ENCODE data around the gene GLS. TPM values are rescaled to one million over a fixed set of nuclear protein-coding genes. Genes with fewer than 3 reads are reported as not detected.

GLS gene
- total RNA-seq, 3 donors from 2014 or later (not counting 1 experiment from before 2014, with no cell fraction given): 279 to 322 (median 285) TPM

DNA sequence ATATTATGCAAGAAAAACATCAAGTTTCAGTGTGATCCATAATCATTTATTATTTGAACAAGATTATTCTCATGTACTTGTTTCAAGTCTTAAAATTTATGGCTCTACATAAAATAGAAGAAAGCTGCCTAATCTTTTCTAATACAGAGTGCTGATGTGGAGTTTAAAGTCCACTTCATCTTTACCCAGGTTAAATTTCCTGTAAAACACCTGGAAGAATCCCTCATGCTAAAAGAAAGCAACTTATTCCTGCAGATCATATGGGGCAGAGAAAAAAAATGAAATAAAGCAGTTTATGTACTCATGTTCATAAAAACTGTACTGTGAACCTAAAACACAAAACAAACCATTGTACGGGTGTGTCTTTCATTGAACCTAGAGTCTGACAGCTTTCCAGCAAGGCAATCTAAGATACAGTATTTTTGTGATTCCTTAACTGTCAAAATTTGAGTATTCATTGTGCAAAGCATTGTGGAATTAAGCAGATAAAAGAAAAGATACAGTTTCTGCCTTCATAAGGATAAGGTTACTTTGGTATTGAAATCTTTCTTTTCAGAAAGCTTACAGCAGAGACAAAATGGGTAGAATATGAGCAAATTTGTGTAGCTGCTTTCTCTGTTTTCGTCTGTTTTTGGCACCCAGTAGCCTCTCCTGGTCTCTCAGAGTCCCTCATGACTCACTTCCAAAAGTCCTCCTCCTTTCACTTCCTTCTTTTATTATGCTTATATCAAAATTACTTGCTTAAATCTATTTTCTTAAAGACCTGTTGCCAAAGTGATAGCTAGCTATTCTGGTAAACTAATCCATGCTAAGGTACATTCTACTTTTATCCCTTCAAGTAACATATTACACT, 26.9 kb upstream of the GLS start:
- H3K9me3 Mint-ChIP-seq: no peaks in the 10 kb centered on the region
- intact Hi-C loops (cut with micrococcal nuclease): no loop called here
- no peaks in the 10 kb centered on the region for H3K36me3 Mint-ChIP-seq
- H3K4me3 Mint-ChIP-seq: no peak overlapping the region
- Histone ChIP-seq H3K27me3 (ENCODE audit: control insufficient read depth, insufficient read depth, low read length) (no peaks in the 10 kb centered on the region), H3K36me3 (ENCODE audit: control insufficient read depth, insufficient read depth, low read length) (peaks cover 3% of the 10 kb centered on the region), H3K27ac (ENCODE audit: low read length) (no peak overlapping the region), H3K4me1 (ENCODE audit: control insufficient read depth, insufficient read depth, low read length) (no peaks in the 10 kb centered on the region), H3K4me3 (ENCODE audit: low read length) (no peak overlapping the region), H3K9me3 (ENCODE audit: control insufficient read depth, insufficient read depth, low read length) (no peaks in the 10 kb centered on the region)
- H3K4me1 Mint-ChIP-seq: no peaks in the 10 kb centered on the region
- no peak overlapping the region for H3K27ac Mint-ChIP-seq
- WGBS (ENCODE audit: insufficient coverage): 70% methylated on average over 2 of the region's 2 CpGs
- no peak for DNase-seq
- no peak for ATAC-seq
- TF ChIP-seq, protein P1, sequence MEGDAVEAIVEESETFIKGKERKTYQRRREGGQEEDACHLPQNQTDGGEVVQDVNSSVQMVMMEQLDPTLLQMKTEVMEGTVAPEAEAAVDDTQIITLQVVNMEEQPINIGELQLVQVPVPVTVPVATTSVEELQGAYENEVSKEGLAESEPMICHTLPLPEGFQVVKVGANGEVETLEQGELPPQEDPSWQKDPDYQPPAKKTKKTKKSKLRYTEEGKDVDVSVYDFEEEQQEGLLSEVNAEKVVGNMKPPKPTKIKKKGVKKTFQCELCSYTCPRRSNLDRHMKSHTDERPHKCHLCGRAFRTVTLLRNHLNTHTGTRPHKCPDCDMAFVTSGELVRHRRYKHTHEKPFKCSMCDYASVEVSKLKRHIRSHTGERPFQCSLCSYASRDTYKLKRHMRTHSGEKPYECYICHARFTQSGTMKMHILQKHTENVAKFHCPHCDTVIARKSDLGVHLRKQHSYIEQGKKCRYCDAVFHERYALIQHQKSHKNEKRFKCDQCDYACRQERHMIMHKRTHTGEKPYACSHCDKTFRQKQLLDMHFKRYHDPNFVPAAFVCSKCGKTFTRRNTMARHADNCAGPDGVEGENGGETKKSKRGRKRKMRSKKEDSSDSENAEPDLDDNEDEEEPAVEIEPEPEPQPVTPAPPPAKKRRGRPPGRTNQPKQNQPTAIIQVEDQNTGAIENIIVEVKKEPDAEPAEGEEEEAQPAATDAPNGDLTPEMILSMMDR (IDR thresholded peaks at IDR 0.05): no peak
- H3K27me3 Mint-ChIP-seq (ENCODE audit: low read depth in 2 of 2): no peaks in the 10 kb centered on the region

DNA sequence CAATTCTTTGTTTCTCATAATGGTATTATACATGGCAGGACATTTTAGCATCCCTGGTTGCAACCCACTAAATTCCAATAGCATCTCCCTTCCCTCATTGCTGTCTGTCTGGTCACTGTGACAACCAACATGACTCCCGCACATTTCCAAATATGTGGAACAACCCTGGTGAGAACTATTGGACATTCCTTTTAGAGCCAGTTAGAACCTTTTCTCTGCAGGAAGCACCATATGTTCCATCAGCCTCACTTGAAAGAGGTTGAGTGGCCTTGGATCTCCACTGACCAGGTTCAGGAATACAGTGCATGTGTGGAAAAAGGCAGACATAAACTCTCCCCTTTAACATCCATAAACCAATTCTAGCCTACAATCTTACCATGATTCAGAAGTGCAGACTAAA, 25.9 kb upstream of the GLS start:
- TF ChIP-seq, protein P1 (IDR thresholded peaks at IDR 0.05): no peak
- no peak overlapping the region for H3K4me3 Mint-ChIP-seq
- no peaks in the 10 kb centered on the region for H3K4me1 Mint-ChIP-seq
- no peak overlapping the region for H3K27ac Mint-ChIP-seq
- no peaks in the 10 kb centered on the region for H3K36me3 Mint-ChIP-seq
- H3K4me1 ChIP-seq (ENCODE audit: control insufficient read depth, insufficient read depth, low read length): no peaks in the 10 kb centered on the region
- peaks cover 3% of the 10 kb centered on the region for H3K36me3 ChIP-seq (ENCODE audit: control insufficient read depth, insufficient read depth, low read length)
- H3K27me3 Mint-ChIP-seq (ENCODE audit: low read depth in 2 of 2): no peaks in the 10 kb centered on the region
- intact Hi-C loops (cut with micrococcal nuclease): no loop called here
- H3K27me3 ChIP-seq (ENCODE audit: control insufficient read depth, insufficient read depth, low read length): no peaks in the 10 kb centered on the region
- no peaks in the 10 kb centered on the region for H3K9me3 Mint-ChIP-seq
- no peaks in the 10 kb centered on the region for H3K9me3 ChIP-seq (ENCODE audit: control insufficient read depth, insufficient read depth, low read length)
- WGBS (ENCODE audit: insufficient coverage): 87% methylated on average over 1 of the region's 1 CpG
- no peak overlapping the region for H3K4me3 ChIP-seq (ENCODE audit: low read length)
- no peak for ATAC-seq
- no peak overlapping the region for H3K27ac ChIP-seq (ENCODE audit: low read length)
- DNase-seq: no peak

DNA sequence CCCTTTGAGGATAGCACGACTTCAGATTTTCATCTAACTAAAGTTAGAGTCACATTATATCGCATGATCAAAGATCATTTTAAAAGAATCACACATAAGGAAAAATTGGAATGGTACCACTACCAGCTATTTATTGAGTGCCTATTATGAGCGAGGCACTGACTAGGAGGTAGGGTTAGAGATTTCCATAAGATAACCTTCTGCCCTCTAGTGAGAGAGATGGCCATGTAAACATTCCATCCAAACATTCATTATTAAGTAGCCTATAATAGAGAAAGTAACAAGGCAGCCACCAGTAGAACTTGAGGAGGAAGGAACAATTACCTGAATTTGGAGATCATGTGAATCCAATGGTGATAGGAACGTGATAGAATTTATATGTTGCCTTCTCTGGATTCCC, 25.4 kb upstream of the GLS start:
- H3K27ac ChIP-seq (ENCODE audit: low read length): no peak overlapping the region
- intact Hi-C loops (cut with micrococcal nuclease): no loop called here
- WGBS (ENCODE audit: insufficient coverage): 86% methylated on average over 1 of the region's 4 CpGs
- no peaks in the 10 kb centered on the region for H3K9me3 ChIP-seq (ENCODE audit: control insufficient read depth, insufficient read depth, low read length)
- H3K36me3 ChIP-seq (ENCODE audit: control insufficient read depth, insufficient read depth, low read length): peaks cover 3% of the 10 kb centered on the region
- ATAC-seq (no peak), DNase-seq (no peak)
- H3K27me3 Mint-ChIP-seq (ENCODE audit: low read depth in 2 of 2): peaks cover 0 to 2% of the 10 kb centered on the region in 2 donors
- no peak overlapping the region for H3K4me3 ChIP-seq (ENCODE audit: low read length)
- H3K27ac Mint-ChIP-seq: no peak overlapping the region
- H3K27me3 ChIP-seq (ENCODE audit: control insufficient read depth, insufficient read depth, low read length): no peaks in the 10 kb centered on the region
- no peaks in the 10 kb centered on the region for H3K4me1 Mint-ChIP-seq
- TF ChIP-seq, protein P1 (IDR thresholded peaks at IDR 0.05): no peak
- H3K4me3 Mint-ChIP-seq: no peak overlapping the region
- no peaks in the 10 kb centered on the region for H3K36me3 Mint-ChIP-seq
- no peaks in the 10 kb centered on the region for H3K9me3 Mint-ChIP-seq
- H3K4me1 ChIP-seq (ENCODE audit: control insufficient read depth, insufficient read depth, low read length): no peaks in the 10 kb centered on the region

DNA sequence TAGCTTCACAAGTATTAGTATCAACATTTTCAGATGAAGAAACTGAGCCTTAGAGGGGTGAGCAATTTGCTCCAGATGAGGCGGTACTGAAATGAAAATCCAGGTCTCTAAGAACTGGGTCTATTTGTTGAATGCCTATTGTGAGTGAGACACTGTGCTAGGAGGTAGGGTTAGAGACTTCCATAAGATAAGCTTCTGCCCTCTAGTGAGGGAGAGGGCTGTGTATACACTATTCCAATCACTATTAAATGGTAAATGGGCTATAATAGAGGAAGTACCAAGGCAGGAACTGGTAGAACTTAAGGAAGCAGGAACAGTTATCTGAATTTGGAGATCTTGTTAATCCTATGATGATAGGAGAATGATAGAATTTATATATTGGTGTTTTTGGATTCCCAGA, 23.6 kb upstream of the GLS start:
- Histone ChIP-seq H3K27me3 (ENCODE audit: control insufficient read depth, insufficient read depth, low read length) (no peaks in the 10 kb centered on the region), H3K27ac (ENCODE audit: low read length) (no peak overlapping the region), H3K9me3 (ENCODE audit: control insufficient read depth, insufficient read depth, low read length) (no peaks in the 10 kb centered on the region), H3K4me1 (ENCODE audit: control insufficient read depth, insufficient read depth, low read length) (no peaks in the 10 kb centered on the region), H3K4me3 (ENCODE audit: low read length) (no peak overlapping the region), H3K36me3 (ENCODE audit: control insufficient read depth, insufficient read depth, low read length) (peaks cover 6% of the 10 kb centered on the region)
- no peak overlapping the region for H3K4me3 Mint-ChIP-seq
- DNase-seq (no peak), ATAC-seq (no peak)
- TF ChIP-seq, protein P1 (IDR thresholded peaks at IDR 0.05): no peak
- H3K36me3 Mint-ChIP-seq: no peaks in the 10 kb centered on the region
- peaks cover 0 to 3% of the 10 kb centered on the region in 2 donors for H3K27me3 Mint-ChIP-seq (ENCODE audit: low read depth in 2 of 2)
- H3K9me3 Mint-ChIP-seq: no peaks in the 10 kb centered on the region
- H3K4me1 Mint-ChIP-seq: no peaks in the 10 kb centered on the region
- H3K27ac Mint-ChIP-seq: no peak overlapping the region
- intact Hi-C loops (cut with micrococcal nuclease): no loop called here
- WGBS (ENCODE audit: insufficient coverage): 100% methylated on average over 1 of the region's 1 CpG
